Calu3 (cell line): Measurements from ENCODE around the gene DDX41. TPM values are rescaled to one million over a fixed set of nuclear protein-coding genes. Genes with fewer than 3 reads are reported as not detected.
"Not testable (repeated sequence)": the region's sequence is repeated elsewhere in the genome, so short reads cannot be mapped to it uniquely, and the experiment has no call there.

Experiments
- Bru-seq: library from RNA; stranded (reverse); fragments of 400-500 nt; gene quantifications from one replicate; lab custom pipeline; 2021; lab: Mats Ljungman, UMichigan
- BruChase-seq, 2 experiments: library from RNA; stranded (reverse); fragments of 400-500 nt; gene quantifications; one replicate each; lab custom pipeline; 2021; lab: Mats Ljungman, UMichigan
- BruUV-seq: library from RNA; stranded (reverse); fragments of 400-500 nt; replicated peaks from 2 replicates; lab custom pipeline; 2021; lab: Mats Ljungman, UMichigan
- CTCF ChIA-PET: fragments of 300-600 bp; sonication (Branson Sonifier 250); formaldehyde crosslinking; loops from one replicate; lab custom pipeline; 2022; ENCODE audit warnings: antibody characterized with exemption; lab: Charles Lee
- DNase-seq: peaks from one replicate; pipeline ENCODE4 v3.0.0; 2022
- H3K27ac Mint-ChIP-seq: one replicate; pipeline ENCODE4 v1.8.0; 2022; ENCODE audit warnings: mixed read lengths; ENCODE audit not compliant: unreplicated experiment
- H3K27me3 Mint-ChIP-seq: one replicate; pipeline ENCODE4 v1.8.0; 2022; ENCODE audit warnings: mixed read lengths; ENCODE audit not compliant: unreplicated experiment
- H3K36me3 Mint-ChIP-seq: one replicate; pipeline ENCODE4 v1.8.0; 2022; ENCODE audit warnings: mild to moderate bottlenecking, moderate library complexity, mixed read lengths; ENCODE audit not compliant: insufficient read depth, unreplicated experiment
- H3K4me1 Mint-ChIP-seq: one replicate; pipeline ENCODE4 v1.8.0; 2022; ENCODE audit warnings: mild to moderate bottlenecking, low read depth, mixed read lengths; ENCODE audit not compliant: unreplicated experiment
- H3K4me3 Mint-ChIP-seq: one replicate; pipeline ENCODE4 v1.8.0; 2022; ENCODE audit warnings: mild to moderate bottlenecking, low read depth, moderate library complexity, mixed read lengths; ENCODE audit not compliant: unreplicated experiment
- H3K9me3 Mint-ChIP-seq: one replicate; pipeline ENCODE4 v1.8.0; 2022; ENCODE audit warnings: low read depth, mixed read lengths; ENCODE audit not compliant: unreplicated experiment
- intact Hi-C: fragments of 100-400 bp; cut with micrococcal nuclease; formaldehyde crosslinking; loops from one replicate; pipeline ENCODE4 v1.10.0; 2022; ENCODE audit not compliant: unreplicated experiment
- long read RNA-seq: library from polyadenylated mRNA; stranded (forward); transcript quantifications from one replicate; pipeline ENCODE4 v2.0.0, GENCODE V29; 2022
- total RNA-seq: library from RNA; stranded (reverse); gene quantifications from 2 replicates; pipeline ENCODE4 v1.2.3, GENCODE V29; 2022
- TF ChIP-seq, protein P1 (sequence below): fragments of 200-600 bp; IDR thresholded peaks from one replicate; pipeline ENCODE4 v1.8.0; 2022; ENCODE audit warnings: antibody characterized with exemption; ENCODE audit not compliant: unreplicated experiment

Gene DDX41
- total RNA-seq (101 and 132 TPM in 2 replicates), Bru-seq, nascent RNA (percentile 65 among the genes with signal in this experiment), BruChase-seq, experiment 1, labeled RNA remaining after a 6-hour chase (percentile 90 among the genes with signal in this experiment), BruChase-seq, experiment 2, labeled RNA remaining after a 2-hour chase (percentile 87 among the genes with signal in this experiment)
- long read RNA-seq, transcript DDX41-208 (17 exons, 2,607 nt) = major isoform, 41 of 70 reads
- long read RNA-seq, partial matches to known transcripts = 14 of 70 reads
- long read RNA-seq, other reads (novel, unspliced or antisense) = 10 of 70 reads

DNA sequence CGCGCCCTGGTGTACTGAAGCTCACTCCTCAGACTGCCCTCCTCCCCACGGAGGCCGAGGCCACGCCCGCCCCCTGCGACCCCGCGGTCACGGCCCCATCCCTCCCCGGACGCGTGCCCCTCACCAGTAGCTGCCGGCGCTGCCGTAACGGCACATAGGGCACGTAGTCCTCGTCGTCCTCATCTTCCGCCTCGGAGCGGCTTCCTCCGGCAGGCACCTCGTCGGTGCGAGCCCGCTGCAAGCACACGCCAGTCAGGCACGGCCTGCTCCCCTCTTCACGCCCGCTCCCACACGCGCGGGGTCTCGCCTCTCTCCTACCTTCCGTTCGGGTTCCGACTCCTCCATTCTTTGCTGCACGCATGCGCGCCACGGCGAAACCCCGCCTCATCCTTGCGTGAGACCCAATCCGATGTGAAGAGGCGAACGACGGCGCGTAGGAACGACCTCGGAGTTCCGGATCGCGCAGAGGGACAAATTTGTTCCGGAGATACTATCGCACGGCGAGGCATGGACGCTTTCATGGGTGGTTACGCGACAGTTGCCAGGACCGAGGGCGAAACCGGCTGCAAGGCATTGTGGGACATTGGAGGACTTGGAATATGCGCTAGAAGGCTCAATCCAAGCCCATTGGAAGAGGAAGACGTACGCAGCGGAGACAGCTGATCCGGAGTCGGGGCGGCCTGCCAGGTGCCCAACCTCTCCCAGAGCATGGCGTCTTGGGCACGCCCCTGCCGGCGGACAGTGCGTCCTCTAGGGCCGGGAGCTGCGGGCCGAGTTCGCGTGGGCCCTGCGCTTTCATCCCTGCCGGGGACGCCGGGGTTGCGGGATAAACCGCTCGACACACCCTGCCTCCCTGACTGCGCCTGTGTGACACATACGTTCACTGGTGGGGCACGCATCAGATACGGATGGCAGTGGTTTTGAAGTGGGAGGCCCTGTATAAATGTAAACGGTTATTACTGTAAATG, at the start of gene DDX41:
Gene DDX41 (minus strand): TSS at position 361 of the 968 bp plus-strand sequence. CDS start 16 bp downstream, at position 345.
- no peaks in the 10 kb centered on the region for H3K9me3 Mint-ChIP-seq
- H3K36me3 Mint-ChIP-seq = peaks cover 69% of the 10 kb centered on the region
- intact Hi-C loops = no loop called here
- peak within 1 kb of the TSS; percentile 83 for H3K4me3 Mint-ChIP-seq
- H3K4me1 Mint-ChIP-seq = peaks cover 11% of the 10 kb centered on the region
- TF ChIP-seq, protein P1, sequence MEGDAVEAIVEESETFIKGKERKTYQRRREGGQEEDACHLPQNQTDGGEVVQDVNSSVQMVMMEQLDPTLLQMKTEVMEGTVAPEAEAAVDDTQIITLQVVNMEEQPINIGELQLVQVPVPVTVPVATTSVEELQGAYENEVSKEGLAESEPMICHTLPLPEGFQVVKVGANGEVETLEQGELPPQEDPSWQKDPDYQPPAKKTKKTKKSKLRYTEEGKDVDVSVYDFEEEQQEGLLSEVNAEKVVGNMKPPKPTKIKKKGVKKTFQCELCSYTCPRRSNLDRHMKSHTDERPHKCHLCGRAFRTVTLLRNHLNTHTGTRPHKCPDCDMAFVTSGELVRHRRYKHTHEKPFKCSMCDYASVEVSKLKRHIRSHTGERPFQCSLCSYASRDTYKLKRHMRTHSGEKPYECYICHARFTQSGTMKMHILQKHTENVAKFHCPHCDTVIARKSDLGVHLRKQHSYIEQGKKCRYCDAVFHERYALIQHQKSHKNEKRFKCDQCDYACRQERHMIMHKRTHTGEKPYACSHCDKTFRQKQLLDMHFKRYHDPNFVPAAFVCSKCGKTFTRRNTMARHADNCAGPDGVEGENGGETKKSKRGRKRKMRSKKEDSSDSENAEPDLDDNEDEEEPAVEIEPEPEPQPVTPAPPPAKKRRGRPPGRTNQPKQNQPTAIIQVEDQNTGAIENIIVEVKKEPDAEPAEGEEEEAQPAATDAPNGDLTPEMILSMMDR = no peak
- H3K27me3 Mint-ChIP-seq = no peaks in the 10 kb centered on the region
- CTCF ChIA-PET = interaction anchor here (0.6 to 0.9 kb wide), 2 partner anchors 22 to 909 kb away, joined by 3 to 4 read pairs; no protein-coding TSS in a partner anchor
- peak within 1 kb of the TSS; percentile 82 for H3K27ac Mint-ChIP-seq
- peak; percentile 97 for DNase-seq
- TSS peak; percentile 51 for BruUV-seq

DNA sequence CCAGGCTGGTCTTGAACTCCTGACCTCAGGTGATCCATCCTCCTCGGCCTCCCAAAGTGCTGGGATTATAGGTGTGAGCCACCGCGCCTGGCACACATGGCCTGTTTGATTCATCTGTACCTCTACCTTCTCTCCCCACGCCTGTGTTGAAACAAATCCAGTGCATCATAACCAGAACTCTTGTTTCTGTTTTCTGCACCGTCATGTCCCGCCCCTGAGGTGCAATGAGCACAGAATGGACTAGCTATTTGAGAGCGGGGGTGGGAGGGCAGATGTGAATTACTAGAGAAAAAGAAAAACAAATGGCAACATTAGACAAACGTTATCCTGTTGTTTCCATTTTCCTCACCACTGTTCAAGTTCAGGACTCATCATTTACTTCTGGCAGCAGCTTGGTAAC, 48.3 kb upstream of the DDX41 start:
- intact Hi-C loops = no loop called here
- Mint-ChIP-seq H3K4me1 (no peaks in the 10 kb centered on the region), H3K9me3 (no peaks in the 10 kb centered on the region), H3K27me3 (peaks cover 33% of the 10 kb centered on the region), H3K27ac (no peak overlapping the region), H3K4me3 (no peak overlapping the region), H3K36me3 (no peaks in the 10 kb centered on the region)
- TF ChIP-seq, protein P1 = no peak
- no peak for DNase-seq
- no TSS peak for BruUV-seq
- CTCF ChIA-PET = interaction anchor here (0.7 kb wide), 1 partner anchor 15 kb away, joined by 3 read pairs; no protein-coding TSS in a partner anchor

DNA sequence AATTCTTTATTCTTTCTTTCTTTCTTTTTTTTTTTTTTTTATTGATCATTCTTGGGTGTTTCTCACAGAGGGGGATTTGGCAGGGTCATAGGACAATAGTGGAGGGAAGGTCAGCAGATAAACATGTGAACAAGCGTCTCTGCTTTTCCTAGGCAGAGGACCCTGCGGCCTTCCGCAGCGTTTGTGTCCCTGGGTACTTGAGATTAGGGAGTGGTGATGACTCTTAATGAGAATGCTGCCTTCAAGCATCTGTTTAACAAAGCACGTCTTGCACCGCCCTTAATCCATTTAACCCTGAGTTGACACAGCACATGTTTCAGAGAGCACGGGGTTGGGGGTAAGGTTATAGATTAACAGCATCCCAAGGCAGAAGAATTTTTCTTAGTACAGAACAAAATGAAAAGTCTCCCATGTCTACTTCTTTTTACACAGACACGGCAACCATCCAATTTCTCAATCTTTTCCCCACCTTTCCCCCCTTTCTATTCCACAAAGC, 42.7 kb upstream of the DDX41 start:
- peaks cover 12% of the 10 kb centered on the region for H3K27me3 Mint-ChIP-seq
- CTCF ChIA-PET, H3K9me3 Mint-ChIP-seq, BruUV-seq, H3K27ac Mint-ChIP-seq, H3K36me3 Mint-ChIP-seq, H3K4me1 Mint-ChIP-seq, DNase-seq: not testable (repeated sequence)
- intact Hi-C loops = loop anchor here (5.0 kb wide), 1 partner anchor 33 kb away; the partner anchor contains the start of gene TMED9
- peak overlapping the region; percentile 24 for H3K4me3 Mint-ChIP-seq

DNA sequence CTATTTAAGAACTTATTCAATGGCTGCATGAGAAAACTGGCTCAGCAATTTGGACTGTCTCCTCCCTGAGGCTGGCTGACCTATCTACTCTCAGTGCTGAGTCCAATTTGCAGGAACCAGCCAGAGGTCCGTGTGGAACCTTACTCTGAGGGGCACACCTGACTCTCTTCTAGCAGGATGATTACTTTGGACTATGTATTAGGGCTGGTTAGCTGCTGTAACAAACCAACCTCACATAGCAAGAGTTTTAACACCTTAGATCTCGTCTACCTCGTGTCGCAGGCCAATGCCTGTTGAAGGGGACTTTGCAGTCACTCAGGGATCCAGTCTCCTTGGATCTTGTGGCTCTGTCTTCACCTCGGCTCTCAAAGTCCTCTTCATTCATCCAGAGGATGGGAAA, 41.0 kb upstream of the DDX41 start:
- DNase-seq = no peak
- Mint-ChIP-seq H3K27me3 (no peaks in the 10 kb centered on the region), H3K4me3 (no peak overlapping the region), H3K9me3 (no peaks in the 10 kb centered on the region), H3K4me1 (peaks cover 16% of the 10 kb centered on the region), H3K36me3 (peaks cover 21% of the 10 kb centered on the region), H3K27ac (no peak overlapping the region)
- TF ChIP-seq, protein P1 = no peak
- intact Hi-C loops = loop anchor here (5.0 kb wide), 1 partner anchor 35 kb away; the partner anchor contains the start of gene TMED9
- CTCF ChIA-PET = no interaction called here
- no TSS peak for BruUV-seq
